Prostate gland (tissue), 2 donors: ENCODE data around the gene NGB. TPM values are rescaled to one million over a fixed set of nuclear protein-coding genes. Genes with fewer than 3 reads are reported as not detected.

ENCODE experiments used
- DNase-seq: peaks from one replicate; pipeline ENCODE4 v3.0.0-alpha.2; 2019; ENCODE audit warnings: low spot score
- H3K27ac ChIP-seq, 2 donors: fragments of 200-600 bp; sonication (generic); 2 replicates each; pipeline ENCODE4 v1.5.1; 2017 to 2019
- H3K27me3 ChIP-seq: fragments of 200-600 bp; sonication (generic); replicated peaks from 2 replicates; pipeline ENCODE4 v1.5.1; 2019; ENCODE audit not compliant: insufficient read depth
- H3K36me3 ChIP-seq, 2 donors: fragments of 200-600 bp; sonication (generic); 1 replicate in 1 of 2; 2 replicates in 1 of 2; pipeline versions ENCODE4 v1.5.1 to v1.8.1; 2017 to 2019
- H3K4me1 ChIP-seq: fragments of 200-600 bp; sonication (generic); replicated peaks from 2 replicates; pipeline ENCODE4 v1.5.1; 2019
- H3K4me3 ChIP-seq, 2 donors: fragments of 200-600 bp; sonication (generic); 2 replicates each; pipeline ENCODE4 v1.5.1; 2017 to 2019
- H3K9me3 ChIP-seq: fragments of 200-600 bp; sonication (generic); 2 replicates; pipeline ENCODE4 v1.5.1; 2017
- CTCF ChIP-seq, 4 experiments: fragments of 200-600 bp in 2 of 4; fragments of 450-650 bp in 2 of 4; sonication (generic) in 2 of 4; IDR thresholded peaks; 1 replicate in 3 of 4; 2 replicates in 1 of 4; pipeline ENCODE4 v1.5.1; 2016 to 2019; ENCODE audit warnings: antibody characterized with exemption in 4 of 4, mild to moderate bottlenecking in 2 of 4, moderate library complexity in 2 of 4
- POLR2A ChIP-seq: fragments of 450-650 bp; IDR thresholded peaks from one replicate; pipeline ENCODE4 v1.6.1; 2016; ENCODE audit warnings: antibody characterized with exemption, mild to moderate bottlenecking
- POLR2AphosphoS5 ChIP-seq: sonication (generic); formaldehyde crosslinking; IDR thresholded peaks from one replicate; pipeline ENCODE4 v1.6.1; 2017; ENCODE audit warnings: antibody characterized with exemption
- WGBS: methylation state at CpG from one replicate; pipeline ENCODE4 v1.1.5; 2018; 5-methylcytosine and 5-hydroxymethylcytosine counted together
- intact Hi-C: fragments of 100-400 bp; cut with DNase I; formaldehyde crosslinking; loops from one replicate; pipeline ENCODE4 v1.14.2; 2022
- total RNA-seq, 2 donors: library from RNA; depleted of rRNA; stranded (reverse); fragments of >200 nt; gene quantifications; one replicate each; pipeline ENCODE4 v1.1.0, GENCODE V29; 2016

Gene NGB
- total RNA-seq, 2 donors from 2014 or later = 0.91 TPM; not detected in 1

GRCh38 chr14:77299771-77300170 lies 28.8 kb upstream of the NGB start:
- no peak for TF ChIP-seq CTCF (IDR thresholded peaks at IDR 0.05)
- no peak for TF ChIP-seq POLR2AphosphoS5
- TF ChIP-seq POLR2A = no peak
- Histone ChIP-seq H3K36me3 (no peaks in the 10 kb centered on the region), H3K27me3 (no peaks in the 10 kb centered on the region), H3K9me3 (no peaks in the 10 kb centered on the region), H3K4me1 (no peaks in the 10 kb centered on the region), H3K4me3 (no peak overlapping the region), H3K27ac (no peak overlapping the region)
- WGBS = 87% methylated on average over 4 of the region's 4 CpGs
- intact Hi-C loops = loop anchor here (5.0 kb wide), 1 partner anchor 253 kb away; no protein-coding TSS in a partner anchor
- DNase-seq = no peak

GRCh38 chr14:77296906-77297305 lies 25.9 kb upstream of the NGB start:
- H3K27ac ChIP-seq = no peak overlapping the region
- H3K27me3 ChIP-seq = no peaks in the 10 kb centered on the region
- DNase-seq = no peak
- no peaks in the 10 kb centered on the region for H3K9me3 ChIP-seq
- H3K4me3 ChIP-seq = no peak overlapping the region
- intact Hi-C loops = no loop called here
- 91% methylated on average over 8 of the region's 8 CpGs for WGBS
- H3K36me3 ChIP-seq = no peaks in the 10 kb centered on the region
- no peak for TF ChIP-seq POLR2A
- no peak for TF ChIP-seq CTCF (IDR thresholded peaks at IDR 0.05)
- TF ChIP-seq POLR2AphosphoS5 = no peak
- no peaks in the 10 kb centered on the region for H3K4me1 ChIP-seq

GRCh38 chr14:77296155-77296554 lies 25.1 kb upstream of the NGB start:
- H3K36me3 ChIP-seq = no peaks in the 10 kb centered on the region
- H3K4me3 ChIP-seq = no peak overlapping the region
- no peaks in the 10 kb centered on the region for H3K9me3 ChIP-seq
- no peaks in the 10 kb centered on the region for H3K27me3 ChIP-seq
- no peak for DNase-seq
- no peak overlapping the region for H3K27ac ChIP-seq
- intact Hi-C loops = no loop called here
- no peaks in the 10 kb centered on the region for H3K4me1 ChIP-seq
- 66% methylated on average over 13 of the region's 13 CpGs for WGBS
- TF ChIP-seq CTCF (IDR thresholded peaks at IDR 0.05) (no peak), POLR2A (no peak), POLR2AphosphoS5 (no peak)

- H3K4me1 ChIP-seq = no peaks in the 10 kb centered on the region
- no peaks in the 10 kb centered on the region for H3K9me3 ChIP-seq
- H3K27me3 ChIP-seq = no peaks in the 10 kb centered on the region
- 77% methylated on average over 4 of the region's 4 CpGs for WGBS
- TF ChIP-seq POLR2AphosphoS5 (no peak), CTCF (IDR thresholded peaks at IDR 0.05) (no peak), POLR2A (no peak)
- H3K4me3 ChIP-seq = no peak overlapping the region
- intact Hi-C loops = no loop called here
- no peak overlapping the region for H3K27ac ChIP-seq
- no peak for DNase-seq
- H3K36me3 ChIP-seq = no peaks in the 10 kb centered on the region
Measured at GRCh38 chr14:77290705-77291104, 19.7 kb upstream of the NGB start.

GRCh38 chr14:77286576-77286975 lies 15.6 kb upstream of the NGB start:
- H3K27ac ChIP-seq = no peak overlapping the region
- TF ChIP-seq POLR2AphosphoS5 = no peak
- TF ChIP-seq CTCF (IDR thresholded peaks at IDR 0.05) = no peak
- no peak for TF ChIP-seq POLR2A
- 71% methylated on average over 5 of the region's 5 CpGs for WGBS
- intact Hi-C loops = no loop called here
- H3K27me3 ChIP-seq = no peaks in the 10 kb centered on the region
- DNase-seq = no peak
- H3K4me1 ChIP-seq = no peaks in the 10 kb centered on the region
- no peak overlapping the region for H3K4me3 ChIP-seq
- peaks cover 0 to 10% of the 10 kb centered on the region in 2 donors for H3K36me3 ChIP-seq
- H3K9me3 ChIP-seq = no peaks in the 10 kb centered on the region
